Lower leg skin (tissue), 3 donors: Measurements from ENCODE around the gene SMCR8.

ENCODE experiments used
- POLR2A ChIP-seq, 2 donors: fragments of 450-650 bp; IDR thresholded peaks; one replicate each; pipeline ENCODE4 v1.6.1; 2016 to 2017; ENCODE audit warnings: antibody characterized with exemption in 2 of 2, mild to moderate bottlenecking in 1 of 2, moderate library complexity in 1 of 2
- TF ChIP-seq, protein P1 (sequence below), 3 donors: fragments of 450-650 bp; IDR thresholded peaks; one replicate each; pipeline ENCODE4 v1.5.1; 2016; ENCODE audit warnings: antibody characterized with exemption in 3 of 3, mild to moderate bottlenecking in 3 of 3, moderate library complexity in 2 of 3

DNA sequence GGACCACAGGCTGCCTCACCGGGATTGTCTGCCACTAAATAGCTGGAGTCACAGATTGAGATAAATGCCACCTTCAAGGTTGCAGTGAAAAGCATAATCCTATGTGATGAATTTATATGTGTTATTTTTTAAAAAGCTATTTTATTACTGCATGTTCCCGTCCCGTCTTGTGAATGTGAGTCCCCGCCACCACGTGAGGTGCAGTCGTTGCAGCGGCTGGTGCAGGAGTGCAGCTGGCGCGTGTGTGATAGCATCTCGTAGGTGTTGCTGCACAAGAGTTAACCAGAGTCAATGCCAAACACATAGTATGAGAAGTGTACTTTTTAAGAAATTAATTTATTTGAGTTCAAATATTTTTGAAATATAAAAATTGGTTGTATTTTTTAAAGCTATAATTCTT is 12.5 kb downstream of the SMCR8 start:
- TF ChIP-seq, protein P1, sequence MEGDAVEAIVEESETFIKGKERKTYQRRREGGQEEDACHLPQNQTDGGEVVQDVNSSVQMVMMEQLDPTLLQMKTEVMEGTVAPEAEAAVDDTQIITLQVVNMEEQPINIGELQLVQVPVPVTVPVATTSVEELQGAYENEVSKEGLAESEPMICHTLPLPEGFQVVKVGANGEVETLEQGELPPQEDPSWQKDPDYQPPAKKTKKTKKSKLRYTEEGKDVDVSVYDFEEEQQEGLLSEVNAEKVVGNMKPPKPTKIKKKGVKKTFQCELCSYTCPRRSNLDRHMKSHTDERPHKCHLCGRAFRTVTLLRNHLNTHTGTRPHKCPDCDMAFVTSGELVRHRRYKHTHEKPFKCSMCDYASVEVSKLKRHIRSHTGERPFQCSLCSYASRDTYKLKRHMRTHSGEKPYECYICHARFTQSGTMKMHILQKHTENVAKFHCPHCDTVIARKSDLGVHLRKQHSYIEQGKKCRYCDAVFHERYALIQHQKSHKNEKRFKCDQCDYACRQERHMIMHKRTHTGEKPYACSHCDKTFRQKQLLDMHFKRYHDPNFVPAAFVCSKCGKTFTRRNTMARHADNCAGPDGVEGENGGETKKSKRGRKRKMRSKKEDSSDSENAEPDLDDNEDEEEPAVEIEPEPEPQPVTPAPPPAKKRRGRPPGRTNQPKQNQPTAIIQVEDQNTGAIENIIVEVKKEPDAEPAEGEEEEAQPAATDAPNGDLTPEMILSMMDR (IDR thresholded peaks at IDR 0.05) = no peak
- no peak for TF ChIP-seq POLR2A (IDR thresholded peaks at IDR 0.05)
